HUES64 (cell line): Measurements from ENCODE around the gene IARS1.

Experiments used
- H3K27ac ChIP-seq: 2 replicates; pipeline ENCODE4 v1.7.0; 2013; ENCODE audit warnings: low read depth, low read length, inconsistent platforms
- H3K27me3 ChIP-seq: 2 replicates; pipeline ENCODE4 v1.6.1; 2013; ENCODE audit warnings: mild to moderate bottlenecking, low read length; ENCODE audit not compliant: insufficient read depth
- H3K36me3 ChIP-seq: 2 replicates; pipeline ENCODE4 v1.6.1; 2013; ENCODE audit warnings: mild to moderate bottlenecking, low read length; ENCODE audit not compliant: insufficient read depth
- H3K4me1 ChIP-seq: 2 replicates; pipeline ENCODE4 v1.6.1; 2013; ENCODE audit warnings: mild to moderate bottlenecking, low read length, moderate library complexity; ENCODE audit not compliant: insufficient read depth
- H3K4me3 ChIP-seq: 2 replicates; pipeline ENCODE4 v1.5.1; 2013; ENCODE audit warnings: mild to moderate bottlenecking, low read length, moderate library complexity
- H3K9ac ChIP-seq: 2 replicates; pipeline ENCODE4 v1.6.1; 2013; ENCODE audit warnings: mild to moderate bottlenecking, low read depth, low read length
- H3K9me3 ChIP-seq: 2 replicates; pipeline ENCODE4 v1.6.1; 2013; ENCODE audit warnings: low read depth, low read length; ENCODE audit not compliant: insufficient read depth
- WGBS: fragments of 150-250, 120-280 bp; methylation state at CpG from one replicate; pipeline ENCODE4 v1.1.7; 2013; ENCODE audit warnings: missing lambda C conversion rate; 5-methylcytosine and 5-hydroxymethylcytosine counted together

Gene IARS1

DNA sequence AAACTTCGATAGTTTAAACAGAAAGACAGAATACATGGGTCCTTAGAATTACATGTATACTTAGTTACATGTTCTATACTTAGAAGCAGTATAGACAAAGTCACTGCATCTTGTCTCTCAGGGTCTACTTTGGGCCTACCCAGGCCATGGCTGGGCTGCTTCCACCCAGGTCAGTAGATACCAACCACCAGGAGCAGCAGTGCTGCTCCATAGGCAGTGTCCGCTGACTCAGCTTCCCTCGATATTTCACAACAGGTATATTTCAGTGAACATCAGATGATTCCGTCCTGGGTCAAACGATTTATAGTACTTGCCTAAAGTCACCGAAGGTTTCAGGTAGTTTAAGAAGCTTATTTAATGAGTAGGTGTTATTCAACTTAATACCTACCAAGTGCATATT lies 18.0 kb downstream of the IARS1 start:
- Histone ChIP-seq H3K9me3 (no peaks in the 10 kb centered on the region), H3K27ac (no peak overlapping the region), H3K9ac (no peak overlapping the region), H3K36me3 (peaks cover 100% of the 10 kb centered on the region), H3K4me3 (no peak overlapping the region), H3K4me1 (no peaks in the 10 kb centered on the region), H3K27me3 (no peaks in the 10 kb centered on the region)
- WGBS, result 95% methylated on average over 6 of the region's 6 CpGs

- 100% methylated on average over 4 of the region's 5 CpGs for WGBS
- Histone ChIP-seq H3K9ac (no peak overlapping the region), H3K27ac (no peak overlapping the region), H3K4me1 (no peaks in the 10 kb centered on the region), H3K4me3 (no peak overlapping the region), H3K9me3 (no peaks in the 10 kb centered on the region), H3K36me3 (peaks cover 100% of the 10 kb centered on the region), H3K27me3 (no peaks in the 10 kb centered on the region)
Measured at GRCh38 chr9:92270511-92270910, 23.0 kb downstream of the IARS1 start.

- Histone ChIP-seq H3K27me3 (no peaks in the 10 kb centered on the region), H3K4me3 (no peak overlapping the region), H3K9me3 (no peaks in the 10 kb centered on the region), H3K36me3 (peaks cover 100% of the 10 kb centered on the region), H3K27ac (no peak overlapping the region), H3K4me1 (no peaks in the 10 kb centered on the region), H3K9ac (no peak overlapping the region)
- 99% methylated on average over 4 of the region's 4 CpGs for WGBS
Measured at GRCh38 chr9:92266486-92266885, 27.0 kb downstream of the IARS1 start.

DNA sequence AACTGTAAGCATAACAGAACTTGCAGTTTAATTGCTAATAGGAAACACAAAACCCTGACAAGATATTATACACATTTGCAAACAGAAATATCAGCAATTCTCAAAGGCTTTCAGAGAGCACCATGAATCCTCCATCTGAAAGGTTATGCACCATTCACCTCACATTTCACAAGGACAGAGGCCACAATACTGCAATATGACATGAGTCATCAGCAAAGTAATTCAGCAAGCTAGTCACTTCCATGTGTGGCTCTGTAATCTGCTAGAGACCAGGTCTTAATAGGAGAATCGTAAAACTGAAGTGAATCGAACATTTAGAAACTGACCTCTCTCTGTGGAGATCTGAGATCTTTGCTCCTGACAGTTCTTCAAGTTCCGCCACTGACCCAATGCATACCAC lies 28.3 kb downstream of the IARS1 start:
- no peak overlapping the region for H3K4me3 ChIP-seq
- H3K27me3 ChIP-seq, result no peaks in the 10 kb centered on the region
- no peak overlapping the region for H3K27ac ChIP-seq
- H3K9me3 ChIP-seq, result no peaks in the 10 kb centered on the region
- H3K36me3 ChIP-seq, result peaks cover 100% of the 10 kb centered on the region
- H3K9ac ChIP-seq, result no peak overlapping the region
- 92% methylated on average over 3 of the region's 3 CpGs for WGBS
- H3K4me1 ChIP-seq, result no peaks in the 10 kb centered on the region

- Histone ChIP-seq H3K4me3 (no peak overlapping the region), H3K27me3 (no peaks in the 10 kb centered on the region), H3K36me3 (peaks cover 100% of the 10 kb centered on the region), H3K4me1 (no peaks in the 10 kb centered on the region), H3K9ac (no peak overlapping the region), H3K27ac (no peak overlapping the region), H3K9me3 (no peaks in the 10 kb centered on the region)
- 95% methylated on average over 1 of the region's 1 CpG for WGBS
Measured at GRCh38 chr9:92263131-92263530, 30.4 kb downstream of the IARS1 start.

- H3K36me3 ChIP-seq, result peaks cover 99% of the 10 kb centered on the region
- 92% methylated on average over 2 of the region's 2 CpGs for WGBS
Measured at GRCh38 chr9:92257327-92257726, 36.2 kb downstream of the IARS1 start.

DNA sequence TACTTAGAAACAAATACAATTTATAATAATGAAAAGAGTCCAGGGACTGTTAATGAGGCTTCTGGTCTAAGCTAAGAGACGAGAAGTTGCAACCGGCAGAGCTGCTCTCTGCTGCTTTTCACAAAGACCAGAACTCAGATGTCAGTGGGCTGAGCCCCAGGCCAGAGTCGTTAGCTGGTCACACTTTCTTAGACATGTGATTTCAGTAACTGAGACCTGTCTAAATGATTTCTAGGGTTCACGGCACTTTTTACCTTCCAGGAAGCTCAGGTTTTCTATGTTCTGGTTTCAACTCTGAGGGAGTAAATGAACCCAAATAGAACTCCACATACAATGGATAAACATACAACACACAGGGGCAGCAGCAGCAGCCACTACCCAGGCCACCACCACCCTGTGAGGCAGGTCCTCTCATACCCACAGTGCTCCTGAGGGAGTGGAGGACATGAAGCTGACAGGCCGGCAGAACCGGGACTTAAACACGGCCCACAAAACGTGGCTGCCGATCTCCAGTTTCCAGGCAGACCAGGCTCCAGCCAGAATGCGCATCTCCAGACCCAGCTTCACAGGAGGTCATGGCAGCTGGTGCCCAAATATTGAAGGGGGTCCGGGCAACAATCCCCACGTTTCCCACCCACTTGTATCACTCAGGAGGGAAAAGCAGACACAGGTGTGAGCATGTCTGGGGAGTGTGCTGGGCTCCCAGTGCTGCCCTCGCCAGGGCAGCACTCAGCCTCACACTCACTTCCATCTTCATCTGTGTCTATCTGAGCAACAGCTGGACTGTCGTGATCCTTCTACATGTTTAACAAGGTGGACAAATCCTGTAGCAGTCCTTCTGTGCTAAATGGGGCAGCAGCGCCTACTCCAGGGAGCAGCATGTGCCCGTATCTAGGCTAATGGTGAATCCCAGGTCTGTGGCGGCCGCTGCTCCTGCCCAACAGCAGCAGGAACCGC lies 38.8 kb downstream of the IARS1 start:
- Histone ChIP-seq H3K4me3 (no peak overlapping the region), H3K4me1 (no peaks in the 10 kb centered on the region), H3K9me3 (no peaks in the 10 kb centered on the region), H3K36me3 (peaks cover 99% of the 10 kb centered on the region), H3K9ac (no peak overlapping the region), H3K27ac (no peak overlapping the region), H3K27me3 (no peaks in the 10 kb centered on the region)
- WGBS, result 84% methylated on average over 19 of the region's 19 CpGs

More at GRCh38 chr9:92257327-92257726, 36.2 kb downstream of the IARS1 start:
- no peaks in the 10 kb centered on the region for H3K27me3 ChIP-seq
- no peak overlapping the region for H3K27ac ChIP-seq
- no peak overlapping the region for H3K4me3 ChIP-seq
- no peak overlapping the region for H3K9ac ChIP-seq
- H3K4me1 ChIP-seq, result no peaks in the 10 kb centered on the region
- H3K9me3 ChIP-seq, result no peaks in the 10 kb centered on the region

GRCh38 chr9:92253656-92254055 lies 39.8 kb downstream of the IARS1 start:
- H3K27me3 ChIP-seq, result no peaks in the 10 kb centered on the region
- no peaks in the 10 kb centered on the region for H3K4me1 ChIP-seq
- H3K4me3 ChIP-seq, result no peak overlapping the region
- H3K27ac ChIP-seq, result no peak overlapping the region
- peaks cover 99% of the 10 kb centered on the region for H3K36me3 ChIP-seq
- 93% methylated on average over 4 of the region's 4 CpGs for WGBS
- no peak overlapping the region for H3K9ac ChIP-seq
- no peaks in the 10 kb centered on the region for H3K9me3 ChIP-seq

DNA sequence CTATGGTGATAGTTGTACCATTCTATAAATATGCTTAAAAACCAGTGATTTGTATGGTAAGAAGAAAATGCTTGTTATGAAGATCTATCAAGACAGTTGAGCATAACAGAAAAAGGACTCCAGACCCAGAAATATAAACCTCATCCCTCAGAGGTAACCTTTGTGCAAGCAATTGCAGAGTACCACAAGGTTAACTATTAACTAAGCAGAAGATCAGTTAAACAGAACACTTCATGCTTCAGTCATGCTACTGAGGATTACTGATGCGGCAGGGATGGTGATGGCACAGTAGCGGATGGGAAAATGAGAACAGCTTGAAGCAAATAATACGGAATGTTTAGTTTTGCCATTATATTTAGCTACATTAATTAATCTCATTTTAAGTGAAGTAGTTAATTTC lies 45.5 kb downstream of the IARS1 start:
- peaks cover 100% of the 10 kb centered on the region for H3K36me3 ChIP-seq
- H3K9ac ChIP-seq, result no peak overlapping the region
- no peak overlapping the region for H3K27ac ChIP-seq
- 97% methylated on average over 3 of the region's 3 CpGs for WGBS
- no peak overlapping the region for H3K4me3 ChIP-seq
- no peaks in the 10 kb centered on the region for H3K4me1 ChIP-seq
- H3K9me3 ChIP-seq, result no peaks in the 10 kb centered on the region
- H3K27me3 ChIP-seq, result no peaks in the 10 kb centered on the region

DNA sequence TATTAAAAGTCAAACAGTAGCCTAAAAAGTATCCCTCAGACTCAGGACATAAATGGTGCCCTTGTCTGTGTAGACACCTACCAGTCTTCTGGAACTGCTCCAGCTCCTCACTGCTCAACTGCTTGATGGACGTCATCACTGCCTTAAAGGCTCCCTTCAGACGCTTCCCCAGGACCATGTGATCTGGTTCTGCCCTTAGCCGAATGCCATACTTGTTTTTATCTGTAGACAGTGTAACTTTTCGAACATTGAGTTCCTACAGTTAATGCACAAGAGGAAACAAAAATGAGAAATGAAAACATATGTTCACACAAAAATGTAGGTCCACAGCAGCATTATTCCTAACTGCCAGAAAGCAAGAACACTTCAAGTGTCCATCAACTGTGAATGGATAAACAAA lies 46.2 kb downstream of the IARS1 start:
- Histone ChIP-seq H3K27ac (no peak overlapping the region), H3K9ac (no peak overlapping the region), H3K4me3 (no peak overlapping the region), H3K9me3 (no peaks in the 10 kb centered on the region), H3K27me3 (no peaks in the 10 kb centered on the region), H3K4me1 (no peaks in the 10 kb centered on the region), H3K36me3 (peaks cover 100% of the 10 kb centered on the region)
- 96% methylated on average over 4 of the region's 4 CpGs for WGBS

GRCh38 chr9:92245005-92245797 lies 48.3 kb downstream of the IARS1 start:
- peaks cover 100% of the 10 kb centered on the region for H3K36me3 ChIP-seq
- H3K4me3 ChIP-seq, result no peak overlapping the region
- WGBS, result 92% methylated on average over 7 of the region's 7 CpGs
- no peaks in the 10 kb centered on the region for H3K27me3 ChIP-seq
- no peaks in the 10 kb centered on the region for H3K9me3 ChIP-seq
- no peak overlapping the region for H3K9ac ChIP-seq
- H3K27ac ChIP-seq, result no peak overlapping the region
- no peaks in the 10 kb centered on the region for H3K4me1 ChIP-seq
